Neural cell (in vitro differentiated cells): ENCODE measurements around the gene PCMTD2. TPM values are rescaled to one million over a fixed set of nuclear protein-coding genes. Genes with fewer than 3 reads are reported as not detected.

Experiments used
- H2AFZ ChIP-seq: fragments of 200-600, 300-800 bp; sonication (generic), shearing (Covaris generic); 2 replicates; pipeline ENCODE4 v1.6.0; 2014; ENCODE audit warnings: low read depth, mild to moderate bottlenecking, antibody characterized with exemption, low read length, moderate library complexity
- H3F3A ChIP-seq: fragments of 200-600 bp; shearing (Covaris generic); 2 replicates; pipeline ENCODE4 v1.6.1; 2016; ENCODE audit warnings: mild to moderate bottlenecking, moderate library complexity, mixed read lengths, antibody characterized with exemption, low read length; ENCODE audit not compliant: insufficient read depth, poor library complexity, severe bottlenecking
- H3K27ac ChIP-seq: fragments of 200-600, 300-800 bp; sonication (generic), shearing (Covaris generic); 2 replicates; pipeline ENCODE4 v1.5.1; 2014; ENCODE audit warnings: mild to moderate bottlenecking, low read length, moderate library complexity
- H3K27me3 ChIP-seq: fragments of 300-800, 200-600 bp; sonication (generic), shearing (Covaris generic); 2 replicates; pipeline ENCODE4 v1.6.0; 2014; ENCODE audit warnings: mild to moderate bottlenecking, low read depth, low read length, moderate library complexity; ENCODE audit not compliant: insufficient read depth
- H3K36me3 ChIP-seq: fragments of 300-800, 200-600 bp; sonication (generic), shearing (Covaris generic); 2 replicates; pipeline ENCODE4 v1.5.1; 2014; ENCODE audit warnings: mild to moderate bottlenecking, antibody characterized with exemption, low read length, moderate library complexity; ENCODE audit not compliant: insufficient read depth
- H3K4me2 ChIP-seq: fragments of 300-800, 200-600 bp; sonication (generic), shearing (Covaris generic); 2 replicates; pipeline ENCODE4 v1.6.0; 2014; ENCODE audit warnings: mild to moderate bottlenecking, low read length
- H3K4me3 ChIP-seq: fragments of 300-800, 200-600 bp; sonication (generic), shearing (Covaris generic); 2 replicates; pipeline ENCODE4 v1.5.1; 2014; ENCODE audit warnings: mild to moderate bottlenecking, low read length, moderate library complexity
- H3K79me2 ChIP-seq: fragments of 200-600 bp; shearing (Covaris generic); replicated peaks from 2 replicates; pipeline ENCODE4 v1.6.0; 2014; ENCODE audit warnings: mild to moderate bottlenecking, low read length, moderate library complexity; ENCODE audit not compliant: insufficient read depth
- H3K9ac ChIP-seq: fragments of 300-800, 200-600 bp; sonication (generic), shearing (Covaris generic); 2 replicates; pipeline ENCODE4 v1.6.1; 2016; ENCODE audit warnings: mild to moderate bottlenecking, low read length, mixed read lengths
- H3K9me2 ChIP-seq: fragments of 200-600 bp; shearing (Covaris generic); 2 replicates; pipeline ENCODE4 v1.6.1; 2016; ENCODE audit warnings: mild to moderate bottlenecking, low read length, mixed read lengths; ENCODE audit not compliant: insufficient read depth
- H3K9me3 ChIP-seq: fragments of 200-600, 300-800 bp; sonication (generic), shearing (Covaris generic); 2 replicates; pipeline ENCODE4 v1.6.1; 2016; ENCODE audit warnings: mild to moderate bottlenecking, mixed run types, low read length, moderate library complexity, mixed read lengths
- H4K20me1 ChIP-seq: fragments of 200-600 bp; shearing (Covaris generic); 2 replicates; pipeline ENCODE4 v1.6.1; 2016; ENCODE audit warnings: mild to moderate bottlenecking, mixed run types; ENCODE audit not compliant: insufficient read depth
- EP300 ChIP-seq: fragments of 450-650 bp; conservative IDR thresholded peaks from 2 replicates; pipeline ENCODE4 v1.6.1; 2014; ENCODE audit warnings: antibody characterized with exemption, mild to moderate bottlenecking, moderate library complexity; ENCODE audit not compliant: poor library complexity, severe bottlenecking
- EZH2 ChIP-seq: fragments of 200-600, 300-800 bp; shearing (Covaris generic), sonication (generic); IDR thresholded peaks from 2 replicates; pipeline ENCODE4 v1.6.1; 2014; ENCODE audit warnings: antibody characterized with exemption, low read length, borderline replicate concordance, mild to moderate bottlenecking; ENCODE audit not compliant: insufficient read depth, poor library complexity, severe bottlenecking
- MXI1 ChIP-seq: fragments of 450-650 bp; conservative IDR thresholded peaks from 2 replicates; pipeline ENCODE4 v1.6.1; 2014; ENCODE audit warnings: antibody characterized with exemption, mild to moderate bottlenecking; ENCODE audit not compliant: poor library complexity, severe bottlenecking
- POLR2AphosphoS5 ChIP-seq: IDR thresholded peaks from 2 replicates; pipeline ENCODE4 v1.6.1; 2012
- RAD21 ChIP-seq: fragments of 450-650 bp; conservative IDR thresholded peaks from 2 replicates; pipeline ENCODE4 v1.6.1; 2014; ENCODE audit warnings: antibody characterized with exemption, mild to moderate bottlenecking, moderate library complexity
- REST ChIP-seq: IDR thresholded peaks from 2 replicates; pipeline ENCODE4 v1.6.1; 2012; ENCODE audit warnings: borderline replicate concordance
- SMC3 ChIP-seq: fragments of 450-650 bp; conservative IDR thresholded peaks from 2 replicates; pipeline ENCODE4 v1.6.1; 2014; ENCODE audit warnings: antibody characterized with exemption, mild to moderate bottlenecking, moderate library complexity; ENCODE audit not compliant: poor library complexity
- TAF1 ChIP-seq: IDR thresholded peaks from 2 replicates; pipeline ENCODE4 v1.6.1; 2012; ENCODE audit warnings: low read depth
- polyA plus RNA-seq: library from polyadenylated mRNA; depleted of rRNA; stranded (reverse); fragments of >200 nt; gene quantifications from 2 replicates; pipeline ENCODE4 v1.2.3, GENCODE V29; 2014
- TF ChIP-seq, protein P1 (sequence below): fragments of 450-650 bp; IDR thresholded peaks from 2 replicates; pipeline ENCODE4 v1.5.1; 2014; ENCODE audit warnings: antibody characterized with exemption, mild to moderate bottlenecking, moderate library complexity; ENCODE audit not compliant: poor library complexity, severe bottlenecking

The PCMTD2 gene
- polyA plus RNA-seq, 1 donor from 2014 or later: 270 TPM

DNA sequence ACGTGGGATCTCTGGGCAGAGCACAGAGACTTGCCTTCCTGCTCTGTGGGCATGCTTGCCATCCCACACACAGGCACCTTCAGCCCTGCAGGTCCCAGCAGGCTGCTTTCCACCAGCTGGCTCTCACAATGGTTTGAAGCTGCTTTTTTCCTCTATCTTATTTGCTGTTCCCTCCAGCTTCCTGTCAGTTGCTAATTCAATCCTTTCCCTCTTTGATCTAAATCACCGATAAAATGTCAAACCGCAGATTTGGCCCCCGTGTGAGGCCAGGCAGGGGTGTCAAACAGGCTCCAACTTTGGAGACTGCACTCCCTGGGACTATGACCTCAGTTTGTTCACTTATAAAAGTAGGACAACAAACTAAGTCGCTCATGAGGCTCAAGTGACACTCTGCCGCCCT, 40.6 kb upstream of the PCMTD2 start:
- Histone ChIP-seq H3K27me3 (no peaks in the 10 kb centered on the region), H3K27ac (no peak overlapping the region), H3K9me3 (no peaks in the 10 kb centered on the region), H3F3A (no peaks in the 10 kb centered on the region), H3K79me2 (no peaks in the 10 kb centered on the region), H3K9me2 (no peaks in the 10 kb centered on the region), H2AFZ (no peak overlapping the region), H4K20me1 (no peaks in the 10 kb centered on the region), H3K4me3 (no peak overlapping the region), H3K9ac (no peak overlapping the region), H3K4me2 (no peak overlapping the region), H3K36me3 (peaks cover 17% of the 10 kb centered on the region)
- TF ChIP-seq, protein P1, sequence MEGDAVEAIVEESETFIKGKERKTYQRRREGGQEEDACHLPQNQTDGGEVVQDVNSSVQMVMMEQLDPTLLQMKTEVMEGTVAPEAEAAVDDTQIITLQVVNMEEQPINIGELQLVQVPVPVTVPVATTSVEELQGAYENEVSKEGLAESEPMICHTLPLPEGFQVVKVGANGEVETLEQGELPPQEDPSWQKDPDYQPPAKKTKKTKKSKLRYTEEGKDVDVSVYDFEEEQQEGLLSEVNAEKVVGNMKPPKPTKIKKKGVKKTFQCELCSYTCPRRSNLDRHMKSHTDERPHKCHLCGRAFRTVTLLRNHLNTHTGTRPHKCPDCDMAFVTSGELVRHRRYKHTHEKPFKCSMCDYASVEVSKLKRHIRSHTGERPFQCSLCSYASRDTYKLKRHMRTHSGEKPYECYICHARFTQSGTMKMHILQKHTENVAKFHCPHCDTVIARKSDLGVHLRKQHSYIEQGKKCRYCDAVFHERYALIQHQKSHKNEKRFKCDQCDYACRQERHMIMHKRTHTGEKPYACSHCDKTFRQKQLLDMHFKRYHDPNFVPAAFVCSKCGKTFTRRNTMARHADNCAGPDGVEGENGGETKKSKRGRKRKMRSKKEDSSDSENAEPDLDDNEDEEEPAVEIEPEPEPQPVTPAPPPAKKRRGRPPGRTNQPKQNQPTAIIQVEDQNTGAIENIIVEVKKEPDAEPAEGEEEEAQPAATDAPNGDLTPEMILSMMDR: no peak
- no peak for TF ChIP-seq SMC3
- no peak for TF ChIP-seq EZH2
- TF ChIP-seq REST: no peak
- TF ChIP-seq RAD21: no peak
- TF ChIP-seq MXI1: no peak
- no peak for TF ChIP-seq POLR2AphosphoS5
- no peak for TF ChIP-seq TAF1
- TF ChIP-seq EP300: no peak

- no peak overlapping the region for H3K4me2 ChIP-seq
- H2AFZ ChIP-seq: no peak overlapping the region
- no peaks in the 10 kb centered on the region for H3K9me3 ChIP-seq
- no peaks in the 10 kb centered on the region for H3F3A ChIP-seq
- H3K4me3 ChIP-seq: no peak overlapping the region
- H3K9ac ChIP-seq: no peak overlapping the region
- peaks cover 17% of the 10 kb centered on the region for H3K36me3 ChIP-seq
- no peaks in the 10 kb centered on the region for H3K79me2 ChIP-seq
- H3K27me3 ChIP-seq: no peaks in the 10 kb centered on the region
- H3K9me2 ChIP-seq: no peaks in the 10 kb centered on the region
- H3K27ac ChIP-seq: no peak overlapping the region
- no peaks in the 10 kb centered on the region for H4K20me1 ChIP-seq
- TF ChIP-seq MXI1: no peak
- TF ChIP-seq SMC3: no peak
- no peak for TF ChIP-seq EP300
- TF ChIP-seq EZH2: no peak
- no peak for TF ChIP-seq TAF1
- TF ChIP-seq, protein P1: no peak
- no peak for TF ChIP-seq POLR2AphosphoS5
- no peak for TF ChIP-seq REST
- TF ChIP-seq RAD21: no peak
Observed at GRCh38 chr20:64216036-64216435, 39.5 kb upstream of the PCMTD2 start.
